GM12878 (cell line): ENCODE data around the gene C5orf52. TPM values are rescaled to one million over a fixed set of nuclear protein-coding genes. Genes with fewer than 3 reads are reported as not detected.

ENCODE experiments used
- ATAC-seq: fragments of 200-7000 bp; cut with Tn5 transposase; 3 replicates; pipeline ENCODE4 v1.9.1; 2020; ENCODE audit warnings: mild to moderate bottlenecking, moderate library complexity
- BruUV-seq: library from RNA; stranded (reverse); fragments of 400-500 nt; replicated peaks from 2 replicates; lab custom pipeline; 2021; lab: Mats Ljungman, UMichigan
- CTCF ChIA-PET: fragments of 300-600 bp; sonication (Branson Sonifier 250); formaldehyde crosslinking; extraction: SDS; loops from one replicate; lab custom pipeline; 2021; ENCODE audit warnings: inconsistent platforms; lab: Yijun Ruan, JAX
- POLR2A ChIA-PET: fragments of 350-600 bp; formaldehyde crosslinking; extraction: SDS; loops from one replicate; lab custom pipeline; 2021; ENCODE audit warnings: inconsistent platforms; lab: Charles Lee
- RAD21 ChIA-PET: fragments of 300-600 bp; sonication (Branson Sonifier 250); formaldehyde crosslinking; loops from one replicate; lab custom pipeline; 2023; ENCODE audit warnings: antibody characterized with exemption; ENCODE audit not compliant: unreplicated experiment; lab: Charles Lee
- SMC1A ChIA-PET: fragments of 300-600 bp; sonication (Branson Sonifier 250); formaldehyde crosslinking; loops from one replicate; lab custom pipeline; 2023; ENCODE audit not compliant: unreplicated experiment, uncharacterized antibody; lab: Charles Lee
- DNase-seq: peaks from one replicate; pipeline ENCODE4 v3.0.0-alpha.2; 2011; ENCODE audit warnings: low read depth, low spot score
- FAIRE-seq: peaks from 3 replicates; lab custom pipeline; 2011; peaks lifted over from hg19 to GRCh38; lab: Jason Lieb, UNC
- H2AFZ ChIP-seq: 2 replicates; pipeline ENCODE4 v1.6.0; 2011; ENCODE audit warnings: low read depth, low read length, control low read depth; ENCODE audit not compliant: control insufficient read depth
- H3K27ac ChIP-seq: 2 replicates; pipeline ENCODE4 v1.5.1; 2011; ENCODE audit warnings: control low read depth; ENCODE audit not compliant: control insufficient read depth, insufficient read depth
- H3K27me3 ChIP-seq, 2 experiments: replicated peaks in 1 of 2; 2 replicates each; pipeline versions ENCODE4 v1.6.0 to v1.6.1; 2011; ENCODE audit warnings: low read length in 1 of 2; ENCODE audit not compliant: control insufficient read depth in 2 of 2, insufficient read depth in 2 of 2
- H3K36me3 ChIP-seq, 2 experiments: 2 replicates each; pipeline ENCODE4 v1.5.1; 2011; ENCODE audit warnings: low read length in 1 of 2; ENCODE audit not compliant: control insufficient read depth in 2 of 2, insufficient read depth in 2 of 2
- H3K4me1 ChIP-seq: 2 replicates; pipeline ENCODE4 v1.6.1; 2011; ENCODE audit warnings: mild to moderate bottlenecking, low read length, moderate library complexity, mixed read lengths; ENCODE audit not compliant: control insufficient read depth, insufficient read depth
- H3K4me2 ChIP-seq: 2 replicates; pipeline ENCODE4 v1.6.0; 2011; ENCODE audit warnings: control low read depth; ENCODE audit not compliant: control insufficient read depth, insufficient read depth
- H3K4me3 ChIP-seq: fragments of 200-600 bp; sonication (generic); 2 replicates; pipeline ENCODE4 v1.5.1; 2016
- H3K79me2 ChIP-seq: 2 replicates; pipeline ENCODE4 v1.6.0; 2011; ENCODE audit warnings: low read length; ENCODE audit not compliant: control insufficient read depth, insufficient read depth
- H3K9ac ChIP-seq: 2 replicates; pipeline ENCODE4 v1.8.0; 2011; ENCODE audit warnings: low read length, control low read depth, mixed read lengths; ENCODE audit not compliant: control insufficient read depth, insufficient read depth
- H3K9me3 ChIP-seq: replicated peaks from 3 replicates; pipeline ENCODE4 v1.5.1; 2011; ENCODE audit warnings: mild to moderate bottlenecking, low read length; ENCODE audit not compliant: control insufficient read depth, insufficient read depth
- H4K20me1 ChIP-seq: 2 replicates; pipeline ENCODE4 v1.6.0; 2011; ENCODE audit not compliant: control insufficient read depth, insufficient read depth
- BCL11A ChIP-seq: IDR thresholded peaks from 2 replicates; pipeline ENCODE4 v1.6.1; 2011; ENCODE audit warnings: low read depth, low read length
- EED ChIP-seq: sonication (generic); IDR thresholded peaks from 2 replicates; pipeline ENCODE4 v1.6.1; 2016; ENCODE audit warnings: antibody characterized with exemption, low read depth
- JUND ChIP-seq: IDR thresholded peaks from 2 replicates; pipeline ENCODE4 v1.6.1; 2012; ENCODE audit warnings: low read depth, mild to moderate bottlenecking, low read length, improper control_type of control experiment, moderate library complexity
- KAT2A ChIP-seq: conservative IDR thresholded peaks from 2 replicates; pipeline ENCODE4 v1.6.1; 2011; ENCODE audit warnings: low read depth, low read length; ENCODE audit not compliant: control insufficient read depth
- MYC ChIP-seq: IDR thresholded peaks from 2 replicates; pipeline ENCODE4 v1.6.1; 2011; ENCODE audit warnings: mild to moderate bottlenecking, low read length, moderate library complexity, inconsistent platforms; ENCODE audit not compliant: insufficient read depth, insufficient replicate concordance, insufficient read length, severe bottlenecking
- NR2C2 ChIP-seq: IDR thresholded peaks from 2 replicates; pipeline ENCODE4 v1.6.1; 2011; ENCODE audit warnings: borderline replicate concordance, low read depth; ENCODE audit not compliant: control insufficient read depth, insufficient read length
- NR2F1 ChIP-seq: fragments of 450-650 bp; conservative IDR thresholded peaks from 2 replicates; pipeline ENCODE4 v1.6.1; 2017; ENCODE audit warnings: mild to moderate bottlenecking
- SMC3 ChIP-seq: IDR thresholded peaks from 2 replicates; pipeline ENCODE4 v1.6.1; 2011; ENCODE audit warnings: low read length, improper control_type of control experiment, borderline replicate concordance
- WGBS: methylation state at CpG from one replicate; pipeline ENCODE4 v1.1.6; 2016; ENCODE audit warnings: low lambda C conversion rate; ENCODE audit not compliant: insufficient replicate concordance, insufficient coverage; ENCODE audit errors: missing lambda C conversion rate; 5-methylcytosine and 5-hydroxymethylcytosine counted together
- in situ Hi-C: fragments of 300-500 bp; cut with MboI; formaldehyde crosslinking; loops from 9 replicates; pipeline ENCODE4 v1.14.3; 2018; ENCODE audit warnings: mixed read lengths
- intact Hi-C: fragments of 100-400 bp; cut with micrococcal nuclease; formaldehyde crosslinking; loops from one replicate; pipeline ENCODE4 v1.14.2; 2022; ENCODE audit not compliant: unreplicated experiment
- polyA plus RNA-seq, 11 experiments: library from polyadenylated mRNA; depleted of rRNA in 4 of 11; unstranded in 6 of 11; stranded (reverse) in 5 of 11; fragments of >200 nt; fragmentation: Nextera tagmentation in 4 of 11; fragmentation: Illumina TruSeq in 1 of 11; extraction: Ambion mirVana in 4 of 11; extraction: Trizol in 1 of 11; gene quantifications; 1 replicate in 1 of 11; 2 replicates in 10 of 11; pipeline versions ENCODE4 v1.2.1 to v1.2.3, GENCODE V29; 2011 to 2016; ENCODE audit warnings: inconsistent platforms in 2 of 11, missing spikeins in 2 of 11, low read depth in 1 of 11
- total RNA-seq, 4 experiments: library from RNA; depleted of rRNA in 3 of 4; stranded (reverse); fragments of >200 nt in 3 of 4; fragmentation: Illumina TruSeq in 1 of 4; extraction: Trizol in 1 of 4; gene quantifications; 2 replicates each; pipeline versions ENCODE4 v1.2.1 to v1.2.3, GENCODE V29; 2013 to 2021
- TF ChIP-seq, protein P1 (sequence below): IDR thresholded peaks from 2 replicates; pipeline ENCODE4 v1.6.1; 2012; ENCODE audit warnings: improper control_type of control experiment, low read depth, low read length; ENCODE audit not compliant: insufficient replicate concordance
- TF ChIP-seq, protein P2 (sequence below), 3 experiments: IDR thresholded peaks in 2 of 3; conservative IDR thresholded peaks in 1 of 3; 2 replicates each; pipeline ENCODE4 v1.5.1; 2011; ENCODE audit warnings: low read depth in 3 of 3, low read length in 3 of 3, mild to moderate bottlenecking in 3 of 3, control low read depth in 2 of 3, moderate library complexity in 2 of 3, inconsistent platforms in 1 of 3, mixed read lengths in 1 of 3; ENCODE audit not compliant: control insufficient read depth in 2 of 3, insufficient read depth in 1 of 3; ENCODE audit errors: extremely low read depth in 1 of 3

Gene C5orf52
- total and polyA plus RNA-seq, 10 of the 15 experiments (the other 5 are each of a cell fraction or from before 2014, with no cell fraction given), result not detected

GRCh38 chr5:157714596-157714864 is 43.2 kb downstream of the C5orf52 start:
- no peak overlapping the region for H3K4me3 ChIP-seq
- POLR2A ChIA-PET, result no interaction called here
- BruUV-seq, result no TSS peak
- H3K36me3 ChIP-seq, result no peaks in the 10 kb centered on the region
- RAD21 ChIA-PET, result no interaction called here
- no peak overlapping the region for H3K9ac ChIP-seq
- H2AFZ ChIP-seq, result no peak overlapping the region
- H3K27me3 ChIP-seq, result no peaks in the 10 kb centered on the region
- intact Hi-C loops, result no loop called here
- no peak for TF ChIP-seq NR2C2
- no peak for TF ChIP-seq EED
- no peak for TF ChIP-seq MYC
- TF ChIP-seq BCL11A, result no peak
- TF ChIP-seq JUND, result no peak
- TF ChIP-seq KAT2A, result no peak
- TF ChIP-seq, all 136 proteins: peak for 0
- Histone ChIP-seq H3K9me3 (no peaks in the 10 kb centered on the region), H3K79me2 (no peaks in the 10 kb centered on the region), H3K27ac (no peak overlapping the region), H3K4me2 (no peak overlapping the region), H4K20me1 (no peaks in the 10 kb centered on the region), H3K4me1 (peaks cover 4% of the 10 kb centered on the region)
- FAIRE-seq (no peak), ATAC-seq (no peak), DNase-seq (no peak)
- CTCF ChIA-PET, result no interaction called here
- in situ Hi-C loops, result no loop called here
- SMC1A ChIA-PET, result interaction anchor here (1.4 kb wide), 1 partner anchor 44 kb away, joined by 3 read pairs; no protein-coding TSS in a partner anchor

DNA sequence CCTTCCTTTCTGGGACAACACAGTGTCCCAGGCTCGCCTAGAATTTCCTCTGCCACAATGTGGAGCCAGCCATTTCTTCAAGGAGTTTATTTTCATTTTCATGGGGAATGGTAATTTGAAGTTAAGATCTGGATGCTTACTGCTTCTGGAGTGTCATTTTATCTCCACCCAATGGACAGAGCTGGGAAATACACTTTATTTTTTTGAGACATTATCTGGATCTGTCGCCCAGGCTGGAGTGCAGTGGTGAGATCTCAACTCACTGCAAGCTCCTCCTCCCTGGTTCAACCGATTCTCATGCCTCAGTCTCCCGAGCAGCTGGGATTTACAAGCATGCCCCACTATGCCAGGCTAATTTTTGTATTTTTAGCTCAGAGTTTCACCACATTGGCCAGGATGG is 47.2 kb downstream of the C5orf52 start:
- ATAC-seq (peak; percentile 98), DNase-seq (peak; percentile 28), FAIRE-seq (peak; percentile 78)
- Histone ChIP-seq H3K4me2 (no peak overlapping the region; the same call in 1 of the 2 replicates), H3K27ac (no peak overlapping the region), H2AFZ (peak overlapping the region; percentile 47), H3K9ac (0 out of 2 replicates have a peak overlapping the region, but pooled peaks have one; percentile 15), H3K9me3 (no peaks in the 10 kb centered on the region; the same call in 2 of the 3 replicates), H3K4me1 (peaks cover 4% of the 10 kb centered on the region), H3K4me3 (no peak overlapping the region), H3K27me3 (no peaks in the 10 kb centered on the region), H3K79me2 (no peaks in the 10 kb centered on the region), H4K20me1 (no peaks in the 10 kb centered on the region), H3K36me3 (no peaks in the 10 kb centered on the region)
- ChIA-PET POLR2A (interaction anchor here (0.7 to 1.1 kb wide), 4 partner anchors 9 to 148 kb away, joined by 3 to 7 read pairs (median 4); no protein-coding TSS in a partner anchor), SMC1A (interaction anchor here (0.7 to 7.7 kb wide), 48 partner anchors 9 to 570 kb away, joined by 3 to 77 read pairs (median 4); partner anchors contain the start of genes LSM11, NIPAL4 and THG1L), RAD21 (interaction anchor here (0.7 to 5.2 kb wide), 26 partner anchors 10 to 390 kb away, joined by 3 to 72 read pairs (median 4); partner anchors contain the start of genes LSM11, NIPAL4 and THG1L), CTCF (interaction anchor here (0.7 to 8.8 kb wide), 51 partner anchors 10 to 465 kb away, joined by 3 to 90 read pairs (median 5); partner anchors contain the start of genes C5orf52, LSM11 and THG1L)
- intact Hi-C loops (loop anchor here (1.0 to 5.0 kb wide), 5 partner anchors 49 to 287 kb away; no protein-coding TSS in a partner anchor), in situ Hi-C loops (loop anchor here (5.0 kb wide), 1 partner anchor 286 kb away; no protein-coding TSS in a partner anchor)
- 1% methylated on average over 4 of the region's 4 CpGs for WGBS
- BruUV-seq, result no TSS peak
- TF ChIP-seq, protein P1, sequence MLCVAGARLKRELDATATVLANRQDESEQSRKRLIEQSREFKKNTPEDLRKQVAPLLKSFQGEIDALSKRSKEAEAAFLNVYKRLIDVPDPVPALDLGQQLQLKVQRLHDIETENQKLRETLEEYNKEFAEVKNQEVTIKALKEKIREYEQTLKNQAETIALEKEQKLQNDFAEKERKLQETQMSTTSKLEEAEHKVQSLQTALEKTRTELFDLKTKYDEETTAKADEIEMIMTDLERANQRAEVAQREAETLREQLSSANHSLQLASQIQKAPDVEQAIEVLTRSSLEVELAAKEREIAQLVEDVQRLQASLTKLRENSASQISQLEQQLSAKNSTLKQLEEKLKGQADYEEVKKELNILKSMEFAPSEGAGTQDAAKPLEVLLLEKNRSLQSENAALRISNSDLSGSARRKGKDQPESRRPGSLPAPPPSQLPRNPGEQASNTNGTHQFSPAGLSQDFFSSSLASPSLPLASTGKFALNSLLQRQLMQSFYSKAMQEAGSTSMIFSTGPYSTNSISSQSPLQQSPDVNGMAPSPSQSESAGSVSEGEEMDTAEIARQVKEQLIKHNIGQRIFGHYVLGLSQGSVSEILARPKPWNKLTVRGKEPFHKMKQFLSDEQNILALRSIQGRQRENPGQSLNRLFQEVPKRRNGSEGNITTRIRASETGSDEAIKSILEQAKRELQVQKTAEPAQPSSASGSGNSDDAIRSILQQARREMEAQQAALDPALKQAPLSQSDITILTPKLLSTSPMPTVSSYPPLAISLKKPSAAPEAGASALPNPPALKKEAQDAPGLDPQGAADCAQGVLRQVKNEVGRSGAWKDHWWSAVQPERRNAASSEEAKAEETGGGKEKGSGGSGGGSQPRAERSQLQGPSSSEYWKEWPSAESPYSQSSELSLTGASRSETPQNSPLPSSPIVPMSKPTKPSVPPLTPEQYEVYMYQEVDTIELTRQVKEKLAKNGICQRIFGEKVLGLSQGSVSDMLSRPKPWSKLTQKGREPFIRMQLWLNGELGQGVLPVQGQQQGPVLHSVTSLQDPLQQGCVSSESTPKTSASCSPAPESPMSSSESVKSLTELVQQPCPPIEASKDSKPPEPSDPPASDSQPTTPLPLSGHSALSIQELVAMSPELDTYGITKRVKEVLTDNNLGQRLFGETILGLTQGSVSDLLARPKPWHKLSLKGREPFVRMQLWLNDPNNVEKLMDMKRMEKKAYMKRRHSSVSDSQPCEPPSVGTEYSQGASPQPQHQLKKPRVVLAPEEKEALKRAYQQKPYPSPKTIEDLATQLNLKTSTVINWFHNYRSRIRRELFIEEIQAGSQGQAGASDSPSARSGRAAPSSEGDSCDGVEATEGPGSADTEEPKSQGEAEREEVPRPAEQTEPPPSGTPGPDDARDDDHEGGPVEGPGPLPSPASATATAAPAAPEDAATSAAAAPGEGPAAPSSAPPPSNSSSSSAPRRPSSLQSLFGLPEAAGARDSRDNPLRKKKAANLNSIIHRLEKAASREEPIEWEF, result no peak
- TF ChIP-seq, protein P2, sequence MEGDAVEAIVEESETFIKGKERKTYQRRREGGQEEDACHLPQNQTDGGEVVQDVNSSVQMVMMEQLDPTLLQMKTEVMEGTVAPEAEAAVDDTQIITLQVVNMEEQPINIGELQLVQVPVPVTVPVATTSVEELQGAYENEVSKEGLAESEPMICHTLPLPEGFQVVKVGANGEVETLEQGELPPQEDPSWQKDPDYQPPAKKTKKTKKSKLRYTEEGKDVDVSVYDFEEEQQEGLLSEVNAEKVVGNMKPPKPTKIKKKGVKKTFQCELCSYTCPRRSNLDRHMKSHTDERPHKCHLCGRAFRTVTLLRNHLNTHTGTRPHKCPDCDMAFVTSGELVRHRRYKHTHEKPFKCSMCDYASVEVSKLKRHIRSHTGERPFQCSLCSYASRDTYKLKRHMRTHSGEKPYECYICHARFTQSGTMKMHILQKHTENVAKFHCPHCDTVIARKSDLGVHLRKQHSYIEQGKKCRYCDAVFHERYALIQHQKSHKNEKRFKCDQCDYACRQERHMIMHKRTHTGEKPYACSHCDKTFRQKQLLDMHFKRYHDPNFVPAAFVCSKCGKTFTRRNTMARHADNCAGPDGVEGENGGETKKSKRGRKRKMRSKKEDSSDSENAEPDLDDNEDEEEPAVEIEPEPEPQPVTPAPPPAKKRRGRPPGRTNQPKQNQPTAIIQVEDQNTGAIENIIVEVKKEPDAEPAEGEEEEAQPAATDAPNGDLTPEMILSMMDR (IDR thresholded peaks at IDR 0.05 in 2 of 3, conservative IDR thresholded peaks at IDR 0.05 in 1 of 3; ENCODE audit: control insufficient read depth in 2 of 3, extremely low read depth in 1 of 3, insufficient read depth in 1 of 3, low read depth in 3 of 3, low read length in 3 of 3), result peak; percentile 54 to 71 (median 57); a peak in 5 of 6 replicates
- TF ChIP-seq SMC3, result peak; percentile 77; the same call in 1 of the 2 replicates
- TF ChIP-seq NR2F1, result no peak
